AG08395 (cell line): ENCODE results near the gene CHSY1.

ENCODE experiments used
- DNase-seq: peaks from one replicate; pipeline ENCODE4 v3.0.0; 2012; ENCODE audit warnings: mixed read lengths, low spot score

Gene CHSY1

DNA sequence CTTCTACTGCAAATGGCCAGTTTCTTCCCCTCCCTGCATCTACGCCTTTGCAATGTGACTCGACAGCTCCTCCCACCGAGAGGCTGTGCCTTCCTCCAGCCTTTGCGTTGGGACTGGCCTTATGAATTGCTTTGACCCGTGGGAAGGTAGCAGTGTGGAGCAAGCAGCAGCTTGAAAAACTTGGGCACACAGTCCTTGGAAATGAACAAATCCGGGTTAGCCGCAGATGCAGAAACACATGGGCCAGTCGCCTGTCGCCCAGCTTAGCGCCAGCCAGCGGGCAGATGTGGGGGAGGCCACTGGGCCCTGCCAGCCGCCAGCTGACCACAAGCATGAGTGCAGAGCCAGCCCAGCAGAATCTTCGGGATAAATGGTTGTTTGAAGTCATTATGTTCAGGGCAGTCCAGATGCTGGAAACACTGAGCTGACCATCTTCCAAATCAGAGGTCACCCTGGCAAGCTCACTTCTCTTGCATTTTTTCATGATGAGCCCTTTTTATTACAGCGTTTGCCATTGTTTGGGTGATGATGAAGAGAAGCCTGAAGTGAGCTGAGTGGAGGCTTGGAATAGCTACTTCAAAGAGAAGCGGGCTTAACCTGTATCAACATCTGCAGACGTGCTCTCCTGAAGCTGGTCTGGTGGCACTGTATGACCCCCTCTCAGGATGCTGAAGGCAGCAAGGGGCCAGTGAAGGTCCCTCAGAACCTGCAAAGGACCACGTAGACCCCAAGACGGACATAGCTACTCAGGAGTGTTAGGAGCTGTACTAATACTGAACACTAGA is 15.7 kb upstream of the CHSY1 start:
- DNase-seq: peak; percentile 94

DNA sequence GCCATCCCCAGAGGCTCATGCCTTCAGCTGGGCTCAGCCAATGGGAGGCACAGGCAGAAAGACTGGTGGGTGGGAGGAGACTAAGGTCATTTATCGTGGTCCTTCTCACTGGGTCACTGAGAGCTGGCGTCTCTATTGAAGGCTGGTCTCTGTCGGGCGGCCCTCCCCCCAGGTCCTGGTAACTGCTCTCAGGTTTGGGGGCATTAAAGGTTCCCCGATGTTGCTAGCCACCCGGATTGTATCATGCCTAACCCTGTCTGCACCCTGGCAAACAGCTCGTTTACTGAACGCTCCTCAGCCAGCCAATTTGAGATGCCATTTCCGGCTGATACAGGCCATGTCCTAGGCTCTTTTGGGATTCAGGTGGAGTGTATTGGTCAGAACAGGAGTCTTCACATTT is 14.9 kb upstream of the CHSY1 start:
- no peak for DNase-seq

DNA sequence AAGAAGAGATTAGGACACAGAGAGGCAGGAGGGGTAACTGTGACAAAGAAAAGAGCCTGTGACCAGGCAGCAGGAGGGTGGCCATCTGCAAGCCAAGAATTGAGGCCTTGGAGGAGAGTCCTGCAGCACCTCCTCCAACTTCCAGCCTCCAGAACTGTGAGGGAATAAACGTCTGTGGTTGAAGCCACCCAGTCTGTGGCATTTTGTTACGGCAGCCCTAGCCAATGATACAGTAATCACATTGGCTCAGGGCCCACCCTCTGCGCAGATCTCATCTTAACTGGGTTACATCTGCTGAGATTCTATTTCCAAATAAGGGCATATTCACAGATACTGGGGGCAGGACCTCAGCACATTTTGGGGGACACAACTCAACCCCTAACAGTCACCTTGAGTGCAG is 14.2 kb upstream of the CHSY1 start:
- peak; percentile 48 for DNase-seq

DNA sequence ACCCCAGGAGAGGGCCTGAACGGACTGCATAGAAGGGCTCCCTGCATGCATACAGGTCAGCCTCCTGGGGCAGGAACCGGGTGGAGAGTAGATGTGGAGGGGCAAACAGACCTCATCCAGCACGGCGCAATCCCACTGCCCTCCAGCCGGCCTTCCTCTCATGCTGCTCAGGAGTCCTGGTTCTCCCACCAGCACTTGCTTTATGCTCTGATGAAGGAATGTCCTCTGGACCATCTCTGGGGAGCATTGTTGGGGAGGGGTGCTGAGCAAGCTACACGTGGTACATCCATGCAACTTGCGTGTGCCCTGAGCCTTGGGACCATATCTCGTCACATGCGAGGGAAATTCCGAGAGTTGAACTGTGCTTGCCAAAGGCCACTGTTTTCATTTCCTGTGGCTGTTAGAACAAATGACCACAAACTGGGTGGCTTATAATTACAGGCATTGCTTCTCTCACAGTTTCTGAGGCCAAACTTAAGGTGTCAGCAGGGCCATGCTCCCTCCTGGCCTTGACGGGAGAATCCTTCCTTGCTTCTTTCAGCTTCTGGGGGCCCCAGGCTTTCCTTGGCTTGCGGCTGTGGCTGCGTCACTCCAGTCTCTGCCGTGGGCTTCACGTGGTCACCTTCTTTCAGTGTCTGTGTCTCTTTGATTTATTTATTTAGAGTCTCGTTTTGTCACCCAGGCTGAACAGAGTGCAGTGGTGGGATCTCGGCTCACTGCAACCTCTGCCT is 13.2 kb upstream of the CHSY1 start:
- DNase-seq: no peak

DNA sequence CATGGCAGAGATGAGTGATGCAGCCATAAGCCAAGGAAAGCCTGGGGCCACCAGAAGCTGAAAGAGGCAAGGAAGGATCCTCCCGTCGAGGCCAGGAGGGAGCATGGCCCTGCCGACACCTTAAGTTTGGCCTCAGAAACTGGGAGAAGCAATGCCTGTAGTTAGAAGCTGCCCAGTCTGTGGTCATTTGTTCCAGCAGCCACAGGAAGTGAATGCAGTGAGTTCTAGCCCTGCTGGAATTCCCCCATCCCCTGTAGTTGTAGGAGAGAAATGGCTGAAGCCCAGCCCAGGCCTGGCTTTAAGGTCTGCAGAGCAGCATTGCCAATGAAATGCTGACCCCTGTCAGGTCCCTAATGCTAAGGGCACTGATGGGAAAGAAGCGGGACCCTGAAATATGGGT is 12.2 kb upstream of the CHSY1 start:
- no peak for DNase-seq

DNA sequence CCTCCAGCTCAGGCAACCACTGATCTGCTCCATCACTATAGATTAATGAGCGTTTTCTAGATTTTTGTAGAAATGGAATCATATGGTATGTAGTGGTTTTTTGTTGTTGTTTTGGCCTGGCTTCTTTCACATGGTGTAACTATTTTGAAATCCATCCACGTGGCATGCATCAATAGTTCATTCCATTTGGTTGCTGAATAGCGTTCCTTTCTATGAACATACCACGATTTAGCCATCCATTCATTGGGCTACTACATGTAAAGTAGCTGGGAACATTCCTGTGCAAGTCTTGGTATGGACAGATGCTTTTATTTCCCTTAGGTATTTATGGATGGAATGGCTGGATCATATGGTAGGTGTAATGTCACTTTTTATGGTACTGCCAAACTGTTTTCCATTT is 10.7 kb upstream of the CHSY1 start:
- peak; percentile 38 for DNase-seq

DNA sequence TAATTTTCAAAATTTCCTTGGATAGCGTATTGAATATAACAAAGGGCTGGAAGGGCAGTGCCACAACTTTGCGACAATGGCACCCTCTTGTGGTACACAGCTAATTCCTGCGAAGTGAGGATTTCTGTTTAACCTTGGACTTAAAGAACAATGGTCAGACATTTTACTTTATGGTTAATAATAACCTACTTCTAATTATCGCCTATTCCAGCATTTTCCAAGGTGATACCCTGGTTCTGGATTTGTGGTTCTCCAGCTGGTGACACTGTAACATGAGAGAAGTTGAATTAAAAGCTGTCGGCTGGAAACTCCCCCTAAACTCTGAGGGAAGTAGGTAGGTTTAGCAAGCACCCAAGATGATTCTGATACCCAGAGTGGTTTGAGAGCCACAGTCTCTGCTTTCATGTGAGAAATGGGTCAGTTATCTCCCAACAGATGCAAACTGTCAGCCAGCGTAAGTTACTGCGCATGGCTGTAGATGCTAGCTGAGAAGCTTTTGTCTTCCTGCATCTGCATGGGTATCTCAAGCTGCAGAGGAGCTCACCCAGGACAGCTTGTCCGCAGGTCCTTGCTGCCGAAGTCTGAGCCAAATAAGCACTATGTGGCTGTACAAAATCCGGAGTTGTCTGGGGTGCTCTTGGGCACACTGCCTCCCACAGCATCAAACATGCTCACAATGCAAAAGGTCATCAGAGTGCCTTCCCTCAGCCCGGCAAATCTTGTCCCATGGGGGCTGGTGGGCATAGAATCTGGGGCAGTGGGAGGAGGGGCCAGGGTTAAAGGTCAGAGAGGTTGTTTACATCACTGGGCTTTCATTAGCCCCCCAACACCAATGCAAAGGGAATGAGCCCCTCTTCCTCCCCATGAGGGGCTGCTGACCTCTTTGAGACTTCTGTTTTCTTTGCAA is 6.6 kb upstream of the CHSY1 start:
- DNase-seq: peak; percentile 68

DNA sequence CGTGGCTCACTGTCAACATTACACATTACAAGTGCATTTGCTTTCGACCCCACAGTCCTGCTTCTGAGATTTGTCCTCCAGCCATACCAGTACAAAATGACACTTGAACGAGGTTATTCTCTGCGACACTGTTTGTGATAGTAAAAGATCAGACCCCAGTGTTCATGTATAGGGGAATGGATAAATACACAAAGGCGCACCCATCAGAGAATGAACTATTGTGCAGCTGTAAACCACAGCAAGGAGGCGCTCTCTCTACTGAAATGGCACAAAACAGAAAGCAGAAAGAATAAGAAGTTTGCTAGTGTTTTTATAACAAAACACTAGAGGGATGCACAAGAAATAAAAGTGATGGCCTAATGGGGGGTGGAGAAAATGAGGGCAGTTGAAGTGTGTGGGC is 4.9 kb upstream of the CHSY1 start:
- no peak for DNase-seq

DNA sequence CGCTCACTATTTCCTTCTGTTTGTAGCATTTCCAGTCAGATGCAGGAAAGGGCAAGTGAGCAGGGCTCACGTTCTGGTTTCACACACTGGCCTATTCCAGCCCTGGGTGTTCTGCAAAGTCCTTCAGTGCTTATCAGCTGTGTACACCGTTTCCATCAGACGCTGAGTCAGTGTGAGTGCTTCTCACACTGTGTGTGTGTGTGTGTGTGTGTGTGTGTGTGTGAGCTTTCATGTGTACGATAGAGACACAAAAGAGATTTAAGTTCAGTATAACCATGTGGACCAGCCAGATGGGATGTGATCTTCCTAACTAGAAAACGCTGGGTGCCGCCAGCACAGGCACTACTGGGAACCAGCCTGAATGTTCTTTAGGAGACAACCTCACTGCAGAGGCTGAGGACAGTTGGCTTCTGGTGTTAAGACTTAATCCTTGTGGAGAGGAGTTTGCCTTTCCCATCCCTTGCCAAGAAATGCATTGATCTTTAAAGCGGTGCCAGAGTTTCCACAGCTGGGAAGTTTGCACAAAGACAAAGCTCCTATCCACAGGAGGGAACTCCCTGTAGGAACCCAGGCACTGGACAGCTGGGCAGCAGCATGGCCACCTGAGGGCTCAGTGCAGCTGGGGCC is 3.9 kb upstream of the CHSY1 start:
- no peak for DNase-seq

DNA sequence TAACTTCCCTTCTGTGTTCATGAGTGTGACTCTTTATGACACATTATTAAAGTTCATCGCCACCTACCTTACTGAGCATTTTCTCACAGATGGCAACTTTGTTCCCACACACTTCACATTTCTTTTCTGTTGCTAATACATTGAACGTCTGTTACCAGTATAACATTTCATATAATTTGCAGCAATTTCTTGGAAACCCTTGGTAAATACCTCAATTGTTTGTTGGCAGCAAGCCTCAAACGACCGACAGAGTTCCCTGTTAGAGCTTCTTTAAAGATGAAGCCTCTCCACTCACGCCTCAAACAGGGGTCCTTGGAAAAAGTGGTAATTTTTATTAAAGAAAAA is 3.2 kb upstream of the CHSY1 start:
- DNase-seq: no peak

DNA sequence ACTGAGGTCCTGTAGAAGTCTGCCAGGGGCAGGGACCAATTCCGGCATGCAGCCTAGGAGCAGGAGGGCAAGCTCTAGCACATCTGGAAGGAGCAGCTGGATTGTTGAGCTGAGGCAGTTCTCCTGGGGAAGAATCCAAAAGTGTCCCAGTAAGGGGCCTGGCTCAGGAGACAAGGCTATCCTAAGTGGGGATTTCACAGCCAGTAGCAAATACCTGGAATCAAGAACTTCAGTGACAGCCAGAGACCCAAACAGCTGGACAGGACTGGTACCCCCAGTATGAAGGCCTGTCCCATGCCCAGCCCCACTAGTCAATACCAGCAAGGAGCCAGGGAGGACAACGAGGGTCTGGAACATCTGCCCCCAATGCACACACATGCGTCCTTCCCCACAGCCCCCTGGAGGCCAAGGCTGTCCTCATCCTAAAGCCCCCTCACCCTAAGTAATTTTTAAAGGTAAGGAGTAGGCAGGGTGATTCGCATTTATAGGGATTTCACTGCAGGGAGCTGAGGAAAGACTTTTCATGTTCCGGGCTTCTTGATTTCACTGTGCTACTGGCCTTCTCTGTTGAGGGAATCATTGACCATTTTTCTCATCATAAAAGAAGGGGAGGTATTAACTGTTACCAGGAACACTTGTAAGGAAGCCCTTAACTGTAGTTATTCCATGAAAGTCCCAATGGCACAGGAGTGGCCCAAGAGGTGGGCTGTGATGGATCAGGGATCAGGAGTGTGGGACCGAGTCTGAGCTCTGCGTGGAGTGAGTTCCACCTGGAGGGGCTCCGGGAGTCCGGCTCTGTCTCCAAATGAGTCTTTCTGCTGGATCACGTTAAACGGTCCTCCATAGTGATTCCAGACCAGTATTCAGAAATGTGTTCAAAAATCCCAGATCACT is 2.6 kb upstream of the CHSY1 start:
- no peak for DNase-seq

DNA sequence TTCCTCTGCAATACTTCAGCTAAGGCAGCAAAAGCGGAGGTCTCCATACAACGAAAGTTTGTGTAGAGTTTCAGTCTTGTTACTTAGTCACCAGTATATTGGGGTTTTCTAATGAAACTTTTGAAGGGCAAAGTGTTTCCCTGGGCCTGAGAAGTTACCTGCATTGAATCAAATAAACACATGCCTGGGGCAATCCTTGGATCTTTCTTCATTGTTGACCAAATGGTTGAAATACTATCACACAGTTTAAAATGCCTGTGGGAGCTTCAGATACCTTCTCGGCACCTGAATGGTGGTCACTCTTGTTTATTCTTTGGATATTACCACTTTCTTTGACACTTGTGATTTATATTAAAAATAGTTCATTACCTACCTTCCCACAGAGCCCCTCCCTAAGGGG is 988 bp upstream of the CHSY1 start:
- no peak for DNase-seq

DNA sequence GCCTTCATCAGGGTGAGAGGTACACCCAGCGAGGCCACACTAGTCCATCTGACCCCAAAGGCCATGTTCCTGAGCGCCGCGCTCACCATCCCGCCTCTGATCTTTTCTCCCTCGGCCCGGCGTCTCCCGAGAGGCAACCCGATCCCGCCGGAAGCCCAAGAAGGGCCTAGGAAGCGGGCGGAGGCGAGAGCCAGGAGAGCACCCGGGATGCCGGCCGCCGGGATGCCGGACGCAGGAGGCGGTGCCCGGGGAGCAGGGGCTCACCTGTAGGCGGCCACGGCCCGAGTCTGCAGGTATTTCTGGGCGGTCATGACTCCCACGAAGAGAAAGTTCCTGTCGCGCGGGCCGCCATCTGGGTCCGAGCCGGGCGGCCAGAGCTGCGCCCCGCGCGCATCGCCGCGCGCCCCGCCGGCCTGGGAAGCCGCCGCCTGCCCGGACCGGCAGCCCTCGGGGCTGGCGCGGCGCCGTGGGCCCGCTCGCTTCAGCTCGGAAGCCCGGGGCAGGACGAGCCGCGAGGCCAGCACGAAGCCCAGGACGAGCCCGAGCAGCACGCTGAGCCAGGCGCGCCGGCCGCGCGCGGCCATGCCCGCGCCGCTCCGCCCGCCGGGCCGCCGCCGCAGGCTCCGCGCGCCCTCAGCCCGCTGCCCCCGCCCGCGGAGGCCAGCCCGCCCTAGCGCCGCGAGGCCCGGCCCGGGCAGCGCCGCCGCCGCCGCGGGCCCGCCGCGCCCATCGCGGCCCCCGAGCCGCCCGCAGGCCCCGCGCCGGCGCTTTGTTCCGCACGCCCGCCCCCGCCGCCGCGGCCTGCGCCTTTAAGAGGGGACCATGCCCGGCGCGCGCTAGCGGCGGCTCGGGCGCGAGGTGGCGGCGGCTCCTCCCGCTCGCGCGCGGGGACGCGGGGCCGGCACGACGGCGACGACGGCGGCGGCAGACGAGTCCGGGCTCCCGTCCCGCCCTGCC is 697 bp downstream of the CHSY1 start:
- DNase-seq: peak; percentile 41

DNA sequence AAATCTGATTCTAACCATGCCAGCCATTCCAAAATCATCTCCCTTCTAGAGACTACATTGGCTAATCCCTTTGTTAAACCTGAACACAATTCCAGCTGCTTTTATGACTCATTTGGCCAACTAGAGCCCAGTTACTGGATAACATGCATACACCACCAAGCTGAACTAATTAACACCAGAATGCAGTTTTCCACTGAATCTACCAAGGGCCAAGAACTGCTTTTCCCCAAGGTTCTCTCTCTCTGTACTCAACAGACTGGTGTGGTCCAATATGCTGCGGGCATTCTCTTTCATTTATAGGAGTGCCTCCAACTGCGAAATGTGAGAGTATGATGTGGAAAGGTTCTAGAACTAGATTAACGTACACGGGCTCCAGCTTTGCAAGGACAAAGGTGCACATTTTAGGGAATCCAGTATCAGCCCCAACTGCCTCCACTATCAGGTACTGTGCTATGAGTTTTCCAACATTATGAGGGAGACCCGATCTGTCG is 1.5 kb downstream of the CHSY1 start:
- peak; percentile 85 for DNase-seq

DNA sequence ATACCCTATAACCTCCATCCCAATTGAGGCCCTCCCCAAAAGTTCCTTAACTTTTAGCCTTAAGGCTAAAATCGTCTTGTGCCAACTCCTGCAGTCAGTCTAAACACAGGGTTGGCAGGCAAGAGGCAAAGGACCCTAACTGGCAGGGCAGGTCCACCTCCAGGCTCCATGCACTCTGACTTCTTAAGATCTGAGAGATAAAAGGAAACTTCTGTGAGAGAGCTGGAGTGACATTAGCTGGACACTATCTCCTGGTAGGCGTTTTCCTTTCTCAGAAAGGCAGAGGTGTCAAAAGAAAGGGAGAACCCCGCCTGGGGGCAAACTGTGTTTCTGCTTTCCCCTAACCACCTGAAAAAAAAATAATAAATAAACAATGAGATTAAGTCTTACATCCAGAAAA is 3.6 kb downstream of the CHSY1 start:
- DNase-seq: no peak

DNA sequence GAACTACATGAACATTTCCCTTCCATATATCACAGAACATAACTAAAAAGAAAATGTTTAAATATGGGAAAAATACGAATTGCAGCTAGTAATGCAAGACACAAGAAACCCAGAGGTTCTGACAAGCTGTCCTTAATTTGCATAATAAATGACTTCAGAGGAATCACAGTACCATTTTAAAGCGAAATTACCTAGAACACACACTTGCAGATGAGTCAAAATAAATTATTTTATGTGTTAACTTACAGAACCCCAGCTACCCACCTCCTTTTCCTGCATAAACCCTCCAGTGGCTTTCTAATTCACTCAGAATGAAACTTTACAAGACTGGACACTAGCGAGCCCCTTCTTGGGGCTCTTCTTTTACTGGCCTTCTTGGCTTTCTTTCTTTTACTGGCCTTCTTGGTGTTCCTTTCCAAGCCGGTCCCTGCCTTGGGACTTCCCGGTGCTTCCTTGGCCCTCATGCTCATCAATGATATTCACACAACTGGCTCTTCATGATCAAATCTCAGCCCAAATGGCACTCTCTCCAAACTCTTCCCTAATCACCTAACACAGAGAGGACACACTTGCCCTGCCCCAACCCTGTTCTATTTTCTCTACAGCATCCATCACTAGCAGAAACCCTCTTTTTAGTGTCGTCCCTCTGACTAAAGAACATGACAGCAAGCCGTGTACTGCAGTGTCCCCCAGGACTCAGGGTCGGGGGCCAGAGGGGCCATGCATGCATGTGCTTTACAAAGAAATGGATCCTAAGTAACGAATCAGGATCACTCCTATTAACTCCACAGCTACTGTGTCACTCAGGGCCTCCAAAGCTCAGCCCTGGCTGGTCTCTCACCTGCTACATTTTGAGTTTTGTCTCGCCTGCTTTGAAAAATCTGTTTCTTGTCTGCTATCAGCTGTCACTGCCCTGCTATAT is 4.8 kb downstream of the CHSY1 start:
- no peak for DNase-seq

DNA sequence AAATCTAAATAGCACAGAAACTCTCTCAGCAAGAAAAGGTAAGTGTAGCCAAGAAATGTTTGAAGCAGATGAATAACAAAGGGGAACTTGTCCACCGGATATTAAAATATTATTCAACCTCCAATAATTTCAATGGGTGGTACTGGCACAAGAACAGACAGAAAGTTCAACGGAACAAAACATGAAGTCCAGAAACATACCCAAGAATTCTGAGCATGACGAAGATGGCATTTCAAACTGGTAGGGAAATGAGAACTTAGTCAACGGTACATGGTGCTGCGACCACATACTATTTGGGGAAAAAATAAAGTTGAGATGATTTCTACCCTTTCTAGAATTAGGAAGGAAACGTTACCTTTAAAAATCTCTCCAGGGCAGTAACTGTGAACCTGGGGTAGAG is 5.5 kb downstream of the CHSY1 start:
- DNase-seq: no peak

DNA sequence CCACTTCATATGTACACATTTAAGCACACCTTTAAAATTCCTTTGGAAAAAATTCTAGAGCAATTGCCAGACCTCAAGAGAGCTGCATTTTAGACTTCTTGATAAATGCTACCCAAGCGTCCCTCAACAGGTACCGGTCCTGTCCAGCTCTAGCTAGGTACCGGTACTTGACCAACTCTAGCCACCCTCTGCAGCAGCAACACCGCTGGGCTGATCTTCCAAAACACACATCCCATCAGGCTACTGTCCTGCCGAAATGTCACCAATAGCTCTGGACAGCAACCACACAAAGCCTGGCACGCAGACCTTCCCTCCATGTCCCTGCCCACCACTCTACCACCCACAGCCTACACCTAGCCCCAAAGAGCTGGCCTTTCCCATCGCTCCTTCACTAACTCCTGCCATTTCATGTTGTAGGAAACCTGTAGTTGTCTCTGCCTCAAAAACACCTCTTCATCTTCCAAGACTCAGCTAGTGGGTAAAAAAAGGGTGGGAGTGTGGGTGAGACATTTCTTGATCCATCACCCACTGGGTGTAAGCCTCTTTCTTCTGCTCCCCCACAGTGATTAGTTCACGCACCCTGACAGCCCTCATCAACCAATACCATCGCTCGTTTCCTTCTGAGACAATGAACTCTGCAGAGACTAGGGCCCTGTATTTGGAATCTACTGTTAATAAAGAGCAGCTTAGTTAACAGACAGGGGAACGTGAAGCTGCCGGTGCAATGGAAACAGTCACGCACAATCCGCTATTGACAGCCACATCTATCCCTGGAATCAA is 6.8 kb downstream of the CHSY1 start:
- DNase-seq: no peak
